ENCODE measurements around the gene URGCP. TPM values are rescaled to one million over a fixed set of nuclear protein-coding genes. Genes with fewer than 3 reads are reported as not detected.

URGCP gene
- total RNA-seq, 1 experiment from 2014 or later = 30.7 TPM

DNA sequence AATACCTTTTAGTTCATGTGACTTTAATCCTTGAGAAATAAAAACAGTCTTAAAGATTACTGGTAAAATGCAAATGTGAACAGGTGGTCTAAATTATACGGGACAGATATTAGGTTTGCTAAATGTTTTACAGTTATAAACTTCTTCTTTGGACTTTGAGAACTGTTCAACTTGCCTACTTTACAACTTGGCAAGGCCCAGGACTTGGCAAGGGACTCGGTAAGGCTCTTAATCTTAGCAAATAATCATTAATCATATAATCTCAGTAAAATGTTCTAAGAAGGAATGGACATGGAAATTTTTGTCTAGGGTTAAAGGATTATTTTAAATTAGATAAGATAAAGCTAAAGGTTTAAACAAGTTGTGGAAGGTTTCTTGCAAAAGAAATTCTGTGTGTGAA is 15.0 kb upstream of the URGCP start:
- Histone ChIP-seq H3K79me1 (ENCODE audit: insufficient read depth, low read depth, low read length, poor library complexity, severe bottlenecking) (no peaks in the 10 kb centered on the region), H3K4me1 (ENCODE audit: insufficient read depth, low read length) (no peaks in the 10 kb centered on the region), H2AFZ (ENCODE audit: low read length) (no peak overlapping the region), H3K56ac (ENCODE audit: insufficient read length, low read depth, low read length) (no peak overlapping the region), H4K8ac (replicated peaks; ENCODE audit: insufficient read length, low read depth, low read length) (no peak overlapping the region), H4K5ac (ENCODE audit: insufficient read length, low read depth, low read length) (no peak overlapping the region), H3K9ac (ENCODE audit: extremely low read depth, insufficient read length, low read length) (no peak overlapping the region), H4K20me1 (ENCODE audit: control insufficient read depth, insufficient read depth, insufficient read length) (no peaks in the 10 kb centered on the region), H2BK12ac (ENCODE audit: insufficient read length, low read depth, low read length) (no peak overlapping the region), H3K9me3 (ENCODE audit: control insufficient read depth, low read depth, low read length) (peaks cover 10% of the 10 kb centered on the region), H3K23me2 (ENCODE audit: insufficient read length, low read depth, low read length, poor library complexity, severe bottlenecking) (peaks cover 2% of the 10 kb centered on the region), H2BK15ac (ENCODE audit: low read depth, low read length) (no peak overlapping the region), H2BK20ac (ENCODE audit: low read depth, low read length, poor library complexity, severe bottlenecking) (no peak overlapping the region), H2BK120ac (ENCODE audit: low read depth, low read length, poor library complexity, severe bottlenecking) (no peak overlapping the region), H3T11ph (ENCODE audit: low read length) (no peak overlapping the region), H3K23ac (ENCODE audit: insufficient read length, low read depth, low read length) (no peak overlapping the region), H3K4ac (ENCODE audit: low read depth, low read length) (no peak overlapping the region), H4K91ac (ENCODE audit: insufficient read length, low read depth, low read length) (no peak overlapping the region), H3K18ac (ENCODE audit: insufficient read length, low read depth, low read length) (no peak overlapping the region), H3K4me2 (ENCODE audit: insufficient read depth, insufficient read length, low read length) (no peak overlapping the region), H3K27ac (ENCODE audit: insufficient read length, low read depth, low read length) (no peak overlapping the region), H3K14ac (ENCODE audit: insufficient read depth, low read length) (no peak overlapping the region), H3K79me2 (ENCODE audit: insufficient read depth, low read length) (no peaks in the 10 kb centered on the region), H3K27me3 (ENCODE audit: insufficient read depth, low read length) (peaks cover 3% of the 10 kb centered on the region; the same call in 1 of the 2 replicates), H2BK5ac (ENCODE audit: insufficient read length, low read length) (no peak overlapping the region), H2AK5ac (ENCODE audit: insufficient read length, low read length) (no peak overlapping the region)
- peaks cover 17% of the 10 kb centered on the region for H3K27me3 Mint-ChIP-seq (ENCODE audit: low read depth)
- peaks cover 6 to 8% (median 7%) of the 10 kb centered on the region in 3 experiments for H3K36me3 Mint-ChIP-seq (ENCODE audit: insufficient read depth in 1 of 3, low read depth in 3 of 3)
- no peak overlapping the region for H3K4me3 Mint-ChIP-seq
- peaks cover 3 to 10% of the 10 kb centered on the region in 2 experiments; a peak in 4 of 5 replicates for H3K9me3 Mint-ChIP-seq
- H3K4me1 Mint-ChIP-seq = peaks cover 6% of the 10 kb centered on the region in 2 experiments
- no peak for TF ChIP-seq CTCF (conservative IDR thresholded peaks at IDR 0.05)
- no peak overlapping the region for H3K27ac Mint-ChIP-seq
- no CpG with 5 or more reads among the region's 2 CpGs for WGBS (ENCODE audit: extremely low coverage, insufficient read length, low lambda C conversion rate)
- DNase-seq = no peak

Data from H9 (cell line).